Measurements from ENCODE around the gene ZBTB16. TPM values are rescaled to one million over a fixed set of nuclear protein-coding genes. Genes with fewer than 3 reads are reported as not detected.

The ZBTB16 gene
- polyA plus RNA-seq, 1 experiment, result not detected

DNA sequence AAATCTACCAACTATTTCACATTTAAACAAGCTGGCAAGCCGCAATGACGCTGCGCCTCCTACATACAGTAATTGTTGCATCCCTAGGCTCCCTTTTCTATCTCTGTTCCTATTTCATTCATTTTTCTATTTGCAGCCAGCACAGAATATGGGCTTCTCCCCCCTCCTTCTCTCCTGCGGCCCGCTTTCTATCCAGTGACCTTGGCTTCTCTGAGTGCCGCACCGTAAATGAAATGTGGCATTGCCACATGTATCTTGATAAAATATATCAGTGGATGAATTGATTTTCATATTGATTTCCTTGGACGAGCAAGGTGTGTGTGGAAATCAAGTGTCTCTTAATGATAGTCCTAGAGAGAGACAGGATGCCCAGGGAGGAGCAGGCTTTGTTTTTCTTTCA, 70.2 kb downstream of the ZBTB16 start:
- no peak for DNase-seq (ENCODE audit: low read depth, low spot score)
- Histone ChIP-seq H3K27ac (ENCODE audit: low read depth, low read length) (no peak overlapping the region), H3K4me3 (ENCODE audit: low read depth, low read length) (no peak overlapping the region), H3K9me3 (ENCODE audit: control insufficient read depth, insufficient read depth, low read length) (no peaks in the 10 kb centered on the region), H3K27me3 (ENCODE audit: control insufficient read depth, insufficient read depth, low read length) (no peaks in the 10 kb centered on the region)
- ChIA-PET CTCF (no interaction called here), POLR2A (no interaction called here)
- TF ChIP-seq, protein P1, sequence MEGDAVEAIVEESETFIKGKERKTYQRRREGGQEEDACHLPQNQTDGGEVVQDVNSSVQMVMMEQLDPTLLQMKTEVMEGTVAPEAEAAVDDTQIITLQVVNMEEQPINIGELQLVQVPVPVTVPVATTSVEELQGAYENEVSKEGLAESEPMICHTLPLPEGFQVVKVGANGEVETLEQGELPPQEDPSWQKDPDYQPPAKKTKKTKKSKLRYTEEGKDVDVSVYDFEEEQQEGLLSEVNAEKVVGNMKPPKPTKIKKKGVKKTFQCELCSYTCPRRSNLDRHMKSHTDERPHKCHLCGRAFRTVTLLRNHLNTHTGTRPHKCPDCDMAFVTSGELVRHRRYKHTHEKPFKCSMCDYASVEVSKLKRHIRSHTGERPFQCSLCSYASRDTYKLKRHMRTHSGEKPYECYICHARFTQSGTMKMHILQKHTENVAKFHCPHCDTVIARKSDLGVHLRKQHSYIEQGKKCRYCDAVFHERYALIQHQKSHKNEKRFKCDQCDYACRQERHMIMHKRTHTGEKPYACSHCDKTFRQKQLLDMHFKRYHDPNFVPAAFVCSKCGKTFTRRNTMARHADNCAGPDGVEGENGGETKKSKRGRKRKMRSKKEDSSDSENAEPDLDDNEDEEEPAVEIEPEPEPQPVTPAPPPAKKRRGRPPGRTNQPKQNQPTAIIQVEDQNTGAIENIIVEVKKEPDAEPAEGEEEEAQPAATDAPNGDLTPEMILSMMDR (IDR thresholded peaks at IDR 0.05; ENCODE audit: low read depth, low read length), result no peak

DNA sequence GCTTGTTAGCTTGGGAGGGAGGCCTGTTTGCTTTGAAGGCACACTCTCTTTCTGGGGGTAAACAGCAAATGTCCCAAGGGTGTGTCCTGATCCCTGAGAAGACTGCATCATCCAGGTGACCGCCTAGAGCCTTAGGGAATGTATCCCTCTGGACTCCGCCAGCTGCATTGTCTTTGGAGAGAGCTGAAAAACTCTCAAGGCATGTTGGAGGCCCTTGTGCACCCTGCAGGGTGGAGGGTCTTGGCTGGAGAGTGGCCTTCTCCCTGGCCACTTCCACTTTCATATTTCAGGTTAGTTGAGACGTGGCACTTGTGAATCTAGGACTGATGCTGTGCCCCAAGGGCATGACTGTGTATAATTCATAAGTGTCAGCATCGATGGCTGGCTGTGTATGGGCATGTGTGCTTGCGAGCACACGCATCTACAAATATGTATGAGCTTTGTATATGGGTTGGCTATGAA, 70.6 kb downstream of the ZBTB16 start:
- H3K4me3 ChIP-seq (ENCODE audit: low read depth, low read length), result no peak overlapping the region
- POLR2A ChIA-PET, result no interaction called here

DNA sequence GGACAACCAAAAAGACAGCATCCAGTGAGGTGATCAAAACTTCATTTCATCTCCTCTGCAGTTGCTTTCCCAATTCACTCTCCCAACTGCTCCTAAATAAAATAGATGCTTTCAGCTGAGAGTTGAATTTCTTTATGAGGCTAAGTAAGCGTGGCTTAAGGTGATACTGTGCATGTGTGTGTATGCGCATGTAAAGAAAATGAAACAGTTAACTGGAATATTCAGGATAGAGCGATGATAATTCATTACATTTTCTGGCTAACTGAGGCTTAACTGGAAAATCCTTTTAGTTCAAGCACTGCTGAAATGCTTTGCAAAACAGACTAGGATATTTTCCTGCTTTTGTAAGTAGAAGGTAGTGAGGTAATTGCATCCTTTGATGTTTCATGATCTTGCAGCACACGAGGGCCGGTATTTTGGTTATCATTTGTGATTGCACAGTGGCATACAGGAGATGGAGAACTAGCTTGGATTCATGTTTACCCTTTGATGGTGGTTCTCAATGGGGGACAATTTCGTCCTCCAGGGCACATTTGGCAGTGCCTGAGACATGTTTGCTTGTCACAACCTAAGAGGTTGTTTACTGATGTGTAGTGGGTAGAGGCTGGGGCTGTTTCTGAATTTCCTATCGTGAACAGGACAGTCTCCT, 71.2 kb downstream of the ZBTB16 start:
- CTCF ChIA-PET, result no interaction called here
- no peak for DNase-seq (ENCODE audit: low read depth, low spot score)
- POLR2A ChIA-PET, result no interaction called here

More for the DNA sequence above, 70.6 kb downstream of the ZBTB16 start:
- TF ChIP-seq, protein P1 (IDR thresholded peaks at IDR 0.05; ENCODE audit: low read depth, low read length), result no peak
- CTCF ChIA-PET, result no interaction called here
- no peak for DNase-seq (ENCODE audit: low read depth, low spot score)
- Histone ChIP-seq H3K27ac (ENCODE audit: low read depth, low read length) (no peak overlapping the region), H3K9me3 (ENCODE audit: control insufficient read depth, insufficient read depth, low read length) (no peaks in the 10 kb centered on the region), H3K27me3 (ENCODE audit: control insufficient read depth, insufficient read depth, low read length) (no peaks in the 10 kb centered on the region)

DNA sequence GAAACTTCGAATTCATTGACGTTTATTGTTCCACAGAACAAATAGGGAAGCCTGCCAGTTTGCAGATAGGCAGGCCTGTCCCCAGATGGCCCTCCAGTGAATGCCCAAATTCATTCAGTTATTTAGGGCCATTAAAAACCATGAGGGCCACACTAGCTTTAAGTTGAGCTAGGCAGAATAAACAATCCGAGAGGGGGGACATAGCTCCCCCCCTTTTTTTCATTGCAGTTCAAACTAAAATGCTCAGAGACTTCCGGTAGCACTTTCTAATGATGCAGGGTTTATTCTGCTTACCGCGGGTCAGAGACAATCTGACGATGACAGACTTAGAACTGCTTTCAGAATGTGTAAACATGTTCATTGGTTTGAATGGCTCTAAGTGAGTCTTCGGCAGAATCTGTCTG, 72.0 kb downstream of the ZBTB16 start:
- no peaks in the 10 kb centered on the region for H3K27me3 ChIP-seq (ENCODE audit: control insufficient read depth, insufficient read depth, low read length)
- no peak overlapping the region for H3K27ac ChIP-seq (ENCODE audit: low read depth, low read length)
- TF ChIP-seq, protein P1 (IDR thresholded peaks at IDR 0.05; ENCODE audit: low read depth, low read length), result no peak
- ChIA-PET POLR2A (no interaction called here), CTCF (no interaction called here)
- no peak overlapping the region for H3K4me3 ChIP-seq (ENCODE audit: low read depth, low read length)
- H3K9me3 ChIP-seq (ENCODE audit: control insufficient read depth, insufficient read depth, low read length), result no peaks in the 10 kb centered on the region
- DNase-seq (ENCODE audit: low read depth, low spot score), result no peak

More for the DNA sequence above, 71.2 kb downstream of the ZBTB16 start:
- no peak overlapping the region for H3K27ac ChIP-seq (ENCODE audit: low read depth, low read length)
- TF ChIP-seq, protein P1 (IDR thresholded peaks at IDR 0.05; ENCODE audit: low read depth, low read length), result no peak
- H3K9me3 ChIP-seq (ENCODE audit: control insufficient read depth, insufficient read depth, low read length), result no peaks in the 10 kb centered on the region
- no peaks in the 10 kb centered on the region for H3K27me3 ChIP-seq (ENCODE audit: control insufficient read depth, insufficient read depth, low read length)
- no peak overlapping the region for H3K4me3 ChIP-seq (ENCODE audit: low read depth, low read length)

DNA sequence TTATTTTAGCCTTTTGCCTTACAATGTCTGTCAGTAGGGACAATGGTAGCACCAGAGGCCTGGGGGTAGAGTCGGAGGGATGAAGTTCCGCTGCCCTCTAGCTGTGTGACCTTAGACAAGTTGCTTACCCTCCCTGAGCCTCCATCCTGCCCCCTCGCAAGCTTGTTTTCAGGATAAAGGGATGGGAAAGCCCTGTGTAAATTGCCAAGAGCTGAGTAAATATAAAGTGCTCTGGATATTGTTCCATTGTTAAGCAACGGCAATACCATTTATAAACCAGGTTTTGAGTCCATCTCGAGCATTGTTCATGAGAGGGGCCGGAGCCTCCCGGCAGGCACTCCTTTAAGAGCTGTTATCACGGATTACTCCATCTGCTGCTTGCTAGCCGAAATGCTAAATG, 72.9 kb downstream of the ZBTB16 start:
- ChIA-PET CTCF (no interaction called here), POLR2A (no interaction called here)
- DNase-seq (ENCODE audit: low read depth, low spot score), result no peak
- H3K27ac ChIP-seq (ENCODE audit: low read depth, low read length), result no peak overlapping the region
- TF ChIP-seq, protein P1 (IDR thresholded peaks at IDR 0.05; ENCODE audit: low read depth, low read length), result no peak
- H3K9me3 ChIP-seq (ENCODE audit: control insufficient read depth, insufficient read depth, low read length), result no peaks in the 10 kb centered on the region
- peaks cover 2% of the 10 kb centered on the region for H3K27me3 ChIP-seq (ENCODE audit: control insufficient read depth, insufficient read depth, low read length)
- H3K4me3 ChIP-seq (ENCODE audit: low read depth, low read length), result no peak overlapping the region
